HEK293 (cell line): ENCODE data around the gene SLAMF1.

Experiments
- CTCF ChIA-PET: fragments of 350-600 bp; formaldehyde crosslinking; extraction: SDS; loops from one replicate; lab custom pipeline; 2021; ENCODE audit warnings: antibody characterized with exemption; lab: Yijun Ruan, JAX
- POLR2A ChIA-PET: fragments of 300-600 bp; formaldehyde crosslinking; extraction: SDS; loops from one replicate; lab custom pipeline; 2020; ENCODE audit warnings: antibody characterized with exemption, inconsistent platforms; lab: Yijun Ruan, JAX
- H3K27ac ChIP-seq: fragments of 200-500 bp; sonication (Bioruptor generic); 2 replicates; pipeline ENCODE4 v1.5.1; 2014; ENCODE audit warnings: low read depth, low read length, control low read depth, inconsistent platforms; ENCODE audit errors: extremely low read depth
- H3K36me3 ChIP-seq, 2 experiments: fragments of 200-500 bp in 1 of 2; sonication (Bioruptor generic) in 1 of 2; 1 replicate in 1 of 2; 2 replicates in 1 of 2; pipeline ENCODE4 v1.5.1; 2014 to 2017; ENCODE audit warnings: inconsistent platforms in 2 of 2, low read length in 2 of 2; ENCODE audit not compliant: control insufficient read depth in 2 of 2, insufficient read depth in 1 of 2
- H3K4me1 ChIP-seq: fragments of 200-500 bp; sonication (Bioruptor generic); 2 replicates; pipeline ENCODE4 v1.5.1; 2014; ENCODE audit warnings: mild to moderate bottlenecking, low read length, inconsistent platforms; ENCODE audit not compliant: control insufficient read depth, insufficient read depth
- H3K4me3 ChIP-seq: 2 replicates; pipeline ENCODE4 v1.5.1; 2011; ENCODE audit warnings: low read depth, mild to moderate bottlenecking, control low read depth, low read length, moderate library complexity
- H3K9me3 ChIP-seq: fragments of 200-500 bp; sonication (Bioruptor generic); 2 replicates; pipeline ENCODE4 v1.5.1; 2014; ENCODE audit warnings: low read depth, low read length, inconsistent platforms; ENCODE audit not compliant: control insufficient read depth, insufficient read depth
- IKZF3 ChIP-seq: fragments of 450-650 bp; IDR thresholded peaks from 2 replicates; pipeline ENCODE4 v1.5.0; 2018; ENCODE audit warnings: missing biosample characterization, mild to moderate bottlenecking, missing genetic modification characterization, moderate library complexity
- KLF8 ChIP-seq: fragments of 450-650 bp; formaldehyde crosslinking; IDR thresholded peaks from 2 replicates; pipeline ENCODE4 v1.5.1; 2016; ENCODE audit warnings: missing biosample characterization, missing genetic modification characterization
- SCRT1 ChIP-seq: fragments of 450-650 bp; formaldehyde crosslinking; IDR thresholded peaks from 2 replicates; pipeline ENCODE4 v1.5.1; 2016; ENCODE audit warnings: missing biosample characterization, missing genetic modification characterization, borderline replicate concordance
- SP3 ChIP-seq: fragments of 450-650 bp; formaldehyde crosslinking; IDR thresholded peaks from 2 replicates; pipeline ENCODE4 v1.5.1; 2016; ENCODE audit warnings: missing biosample characterization, missing genetic modification characterization
- TRIM28 ChIP-seq: IDR thresholded peaks from 2 replicates; pipeline ENCODE4 v1.6.1; 2011; ENCODE audit warnings: low read length, control low read depth, borderline replicate concordance
- ZBTB21 ChIP-seq: fragments of 450-650 bp; formaldehyde crosslinking; IDR thresholded peaks from 2 replicates; pipeline ENCODE4 v1.5.1; 2017; ENCODE audit warnings: missing biosample characterization, missing genetic modification characterization
- ZNF175 ChIP-seq: fragments of 450-650 bp; formaldehyde crosslinking; IDR thresholded peaks from 2 replicates; pipeline ENCODE4 v1.5.1; 2016; ENCODE audit warnings: missing biosample characterization, missing genetic modification characterization
- ZNF335 ChIP-seq: fragments of 450-650 bp; formaldehyde crosslinking; conservative IDR thresholded peaks from 2 replicates; pipeline ENCODE4 v1.5.1; 2016; ENCODE audit warnings: missing biosample characterization, missing genetic modification characterization
- ZNF404 ChIP-seq: fragments of 450-650 bp; formaldehyde crosslinking; IDR thresholded peaks from 2 replicates; pipeline ENCODE4 v1.5.1; 2017; ENCODE audit warnings: missing biosample characterization, missing genetic modification characterization
- ZNF433 ChIP-seq: fragments of 450-650 bp; formaldehyde crosslinking; IDR thresholded peaks from 2 replicates; pipeline ENCODE4 v1.5.1; 2016; ENCODE audit warnings: missing biosample characterization, missing genetic modification characterization, low read depth
- ZNF473 ChIP-seq: fragments of 450-650 bp; formaldehyde crosslinking; IDR thresholded peaks from 2 replicates; pipeline ENCODE4 v1.5.1; 2017; ENCODE audit warnings: missing biosample characterization, missing genetic modification characterization
- ZNF48 ChIP-seq: fragments of 450-650 bp; formaldehyde crosslinking; IDR thresholded peaks from 2 replicates; pipeline ENCODE4 v1.5.1; 2016; ENCODE audit warnings: missing biosample characterization, missing genetic modification characterization
- ZNF530 ChIP-seq: fragments of 450-650 bp; formaldehyde crosslinking; IDR thresholded peaks from 2 replicates; pipeline ENCODE4 v1.5.1; 2016; ENCODE audit warnings: low read depth, missing biosample characterization, missing genetic modification characterization
- ZNF610 ChIP-seq: fragments of 450-650 bp; formaldehyde crosslinking; IDR thresholded peaks from 2 replicates; pipeline ENCODE4 v1.5.1; 2016; ENCODE audit warnings: missing biosample characterization, missing genetic modification characterization, borderline replicate concordance
- ZNF670 ChIP-seq: fragments of 450-650 bp; formaldehyde crosslinking; IDR thresholded peaks from 2 replicates; pipeline ENCODE4 v1.5.1; 2016; ENCODE audit warnings: missing biosample characterization, missing genetic modification characterization, low read depth
- ZNF747 ChIP-seq: fragments of 450-650 bp; formaldehyde crosslinking; IDR thresholded peaks from 2 replicates; pipeline ENCODE4 v1.5.1; 2016; ENCODE audit warnings: missing biosample characterization, missing genetic modification characterization
- ZNF785 ChIP-seq: fragments of 450-650 bp; formaldehyde crosslinking; IDR thresholded peaks from 2 replicates; pipeline ENCODE4 v1.5.1; 2016; ENCODE audit warnings: missing biosample characterization, missing genetic modification characterization
- ZNF792 ChIP-seq: fragments of 450-650 bp; formaldehyde crosslinking; IDR thresholded peaks from 2 replicates; pipeline ENCODE4 v1.5.1; 2016; ENCODE audit warnings: missing biosample characterization, missing genetic modification characterization
- ZNF837 ChIP-seq: fragments of 450-650 bp; formaldehyde crosslinking; IDR thresholded peaks from 2 replicates; pipeline ENCODE4 v1.5.1; 2016; ENCODE audit warnings: missing biosample characterization, missing genetic modification characterization
- TF ChIP-seq, protein P1 (sequence below): fragments of 450-650 bp; formaldehyde crosslinking; IDR thresholded peaks from 2 replicates; pipeline ENCODE4 v1.5.1; 2016; ENCODE audit warnings: missing biosample characterization, missing genetic modification characterization
- TF ChIP-seq, protein P2 (sequence below): fragments of 450-650 bp; formaldehyde crosslinking; IDR thresholded peaks from 2 replicates; pipeline ENCODE4 v1.5.1; 2016; ENCODE audit warnings: missing biosample characterization, missing genetic modification characterization, low read depth
- TF ChIP-seq, protein P3 (sequence below): fragments of 450-650 bp; formaldehyde crosslinking; optimal IDR thresholded peaks from 2 replicates; pipeline ENCODE3; 2016; ENCODE audit warnings: missing biosample characterization, mild to moderate bottlenecking, missing genetic modification characterization
- TF ChIP-seq, protein P4 (sequence below): fragments of 450-650 bp; formaldehyde crosslinking; IDR thresholded peaks from 2 replicates; pipeline ENCODE4 v1.5.1; 2016; ENCODE audit warnings: missing biosample characterization, missing genetic modification characterization
- TF ChIP-seq, protein P5 (sequence below): fragments of 450-650 bp; formaldehyde crosslinking; IDR thresholded peaks from 2 replicates; pipeline ENCODE4 v1.5.1; 2017; ENCODE audit warnings: missing biosample characterization, missing genetic modification characterization
- TF ChIP-seq, protein P6 (sequence below): fragments of 450-650 bp; IDR thresholded peaks from 2 replicates; pipeline ENCODE4 v1.5.1; 2018; ENCODE audit warnings: missing biosample characterization, mild to moderate bottlenecking, missing genetic modification characterization

The SLAMF1 gene

DNA sequence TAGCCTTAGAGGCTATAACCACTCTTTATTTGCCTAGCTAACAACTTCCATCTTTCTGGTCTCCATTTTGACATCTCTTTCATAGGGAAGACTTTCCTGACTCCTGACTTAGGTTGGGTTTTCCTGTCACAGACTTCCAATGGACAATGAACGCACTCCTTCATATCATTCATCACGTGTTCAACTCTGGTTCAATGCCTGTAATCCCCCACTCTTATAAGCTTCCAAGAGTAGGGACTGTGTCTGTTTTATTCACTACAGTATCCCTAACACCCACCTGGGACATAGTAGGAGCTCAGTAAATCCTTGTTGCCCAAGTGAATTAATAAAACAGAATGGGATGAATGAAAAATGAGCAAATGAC is 4.6 kb downstream of the SLAMF1 start:
- TF ChIP-seq ZNF610 (tag by site-specific recombination) (no peak), ZNF473 (no peak), TRIM28 (no peak), ZNF530 (tag by site-specific recombination) (no peak), IKZF3 (tag by site-specific recombination) (no peak), ZNF670 (no peak), ZNF175 (tag by site-specific recombination) (no peak), ZNF433 (tag by site-specific recombination) (no peak), KLF8 (tag by site-specific recombination) (no peak)
- TF ChIP-seq, protein P1, sequence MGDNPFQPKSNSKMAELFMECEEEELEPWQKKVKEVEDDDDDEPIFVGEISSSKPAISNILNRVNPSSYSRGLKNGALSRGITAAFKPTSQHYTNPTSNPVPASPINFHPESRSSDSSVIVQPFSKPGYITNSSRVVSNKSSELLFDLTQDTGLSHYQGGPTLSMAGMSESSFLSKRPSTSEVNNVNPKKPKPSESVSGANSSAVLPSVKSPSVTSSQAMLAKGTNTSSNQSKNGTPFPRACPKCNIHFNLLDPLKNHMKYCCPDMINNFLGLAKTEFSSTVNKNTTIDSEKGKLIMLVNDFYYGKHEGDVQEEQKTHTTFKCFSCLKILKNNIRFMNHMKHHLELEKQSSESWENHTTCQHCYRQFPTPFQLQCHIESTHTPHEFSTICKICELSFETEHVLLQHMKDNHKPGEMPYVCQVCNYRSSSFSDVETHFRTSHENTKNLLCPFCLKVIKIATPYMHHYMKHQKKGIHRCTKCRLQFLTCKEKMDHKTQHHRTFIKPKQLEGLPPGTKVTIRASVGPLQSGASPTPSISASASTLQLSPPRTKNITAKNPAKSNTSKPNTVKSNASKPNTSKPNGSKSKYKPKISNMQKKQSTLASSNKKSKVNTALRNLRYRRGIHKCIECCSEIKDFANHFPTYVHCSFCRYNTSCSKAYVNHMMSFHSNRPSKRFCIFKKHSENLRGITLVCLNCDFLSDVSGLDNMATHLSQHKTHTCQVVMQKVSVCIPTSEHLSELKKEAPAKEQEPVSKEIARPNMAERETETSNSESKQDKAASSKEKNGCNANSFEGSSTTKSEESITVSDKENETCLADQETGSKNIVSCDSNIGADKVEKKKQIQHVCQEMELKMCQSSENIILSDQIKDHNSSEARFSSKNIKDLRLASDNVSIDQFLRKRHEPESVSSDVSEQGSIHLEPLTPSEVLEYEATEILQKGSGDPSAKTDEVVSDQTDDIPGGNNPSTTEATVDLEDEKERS, result no peak
- TF ChIP-seq, protein P2, sequence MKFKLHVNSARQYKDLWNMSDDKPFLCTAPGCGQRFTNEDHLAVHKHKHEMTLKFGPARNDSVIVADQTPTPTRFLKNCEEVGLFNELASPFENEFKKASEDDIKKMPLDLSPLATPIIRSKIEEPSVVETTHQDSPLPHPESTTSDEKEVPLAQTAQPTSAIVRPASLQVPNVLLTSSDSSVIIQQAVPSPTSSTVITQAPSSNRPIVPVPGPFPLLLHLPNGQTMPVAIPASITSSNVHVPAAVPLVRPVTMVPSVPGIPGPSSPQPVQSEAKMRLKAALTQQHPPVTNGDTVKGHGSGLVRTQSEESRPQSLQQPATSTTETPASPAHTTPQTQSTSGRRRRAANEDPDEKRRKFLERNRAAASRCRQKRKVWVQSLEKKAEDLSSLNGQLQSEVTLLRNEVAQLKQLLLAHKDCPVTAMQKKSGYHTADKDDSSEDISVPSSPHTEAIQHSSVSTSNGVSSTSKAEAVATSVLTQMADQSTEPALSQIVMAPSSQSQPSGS (tag by site-specific recombination), result no peak
- TF ChIP-seq, protein P3, sequence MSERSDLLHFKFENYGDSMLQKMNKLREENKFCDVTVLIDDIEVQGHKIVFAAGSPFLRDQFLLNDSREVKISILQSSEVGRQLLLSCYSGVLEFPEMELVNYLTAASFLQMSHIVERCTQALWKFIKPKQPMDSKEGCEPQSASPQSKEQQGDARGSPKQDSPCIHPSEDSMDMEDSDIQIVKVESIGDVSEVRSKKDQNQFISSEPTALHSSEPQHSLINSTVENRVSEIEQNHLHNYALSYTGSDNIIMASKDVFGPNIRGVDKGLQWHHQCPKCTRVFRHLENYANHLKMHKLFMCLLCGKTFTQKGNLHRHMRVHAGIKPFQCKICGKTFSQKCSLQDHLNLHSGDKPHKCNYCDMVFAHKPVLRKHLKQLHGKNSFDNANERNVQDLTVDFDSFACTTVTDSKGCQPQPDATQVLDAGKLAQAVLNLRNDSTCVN, result no peak
- Histone ChIP-seq H3K4me1 (no peaks in the 10 kb centered on the region), H3K36me3 (no peaks in the 10 kb centered on the region), H3K4me3 (no peak overlapping the region), H3K9me3 (no peaks in the 10 kb centered on the region), H3K27ac (no peak overlapping the region)
- POLR2A ChIA-PET, result no interaction called here
- CTCF ChIA-PET, result interaction anchor here (1.0 kb wide), 1 partner anchor 33 kb away, joined by 3 read pairs; no protein-coding TSS in a partner anchor

DNA sequence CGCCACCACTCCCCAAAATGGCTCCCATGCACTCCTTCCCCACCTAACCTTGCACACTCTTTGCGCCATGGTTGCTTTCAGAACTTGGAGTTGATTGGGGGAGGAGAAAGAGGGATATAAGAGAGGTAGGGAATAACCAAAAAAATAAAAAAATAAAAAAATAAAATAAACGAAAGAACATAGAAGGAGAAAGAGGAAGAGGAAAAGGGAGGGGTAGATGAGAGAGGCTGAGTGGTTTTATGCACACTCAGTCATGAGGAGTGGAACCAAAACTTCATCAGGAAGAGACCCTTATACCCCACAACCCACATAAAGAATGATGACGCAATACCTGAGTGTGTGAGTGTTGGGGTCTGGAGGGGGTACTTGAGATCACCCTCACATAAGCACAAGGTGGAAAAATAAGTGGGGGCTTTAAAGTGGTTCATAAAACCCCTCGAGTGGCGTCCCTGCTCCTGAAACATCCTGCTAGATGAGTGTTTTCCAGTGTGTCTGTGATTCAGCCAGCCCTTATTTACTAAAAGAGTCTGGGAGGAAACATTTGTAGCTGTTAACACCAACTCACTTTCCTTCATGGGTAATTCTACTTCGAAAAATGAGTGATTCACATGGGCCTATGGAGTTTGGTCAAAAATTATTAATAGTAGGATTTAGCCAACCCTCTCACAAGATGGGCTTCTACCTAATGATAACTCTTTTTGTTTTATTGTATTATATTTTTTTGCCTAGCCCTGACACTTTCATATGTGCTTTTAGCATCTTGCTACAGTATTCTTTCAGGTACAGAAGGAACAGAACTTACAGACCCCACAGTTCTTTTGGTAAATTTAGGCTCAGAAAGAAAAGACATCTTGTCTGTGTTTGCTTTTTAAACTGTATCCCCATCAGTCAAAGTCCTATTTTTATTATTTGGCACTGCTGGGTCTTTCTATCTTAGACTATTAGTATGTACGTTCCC is 5.2 kb downstream of the SLAMF1 start:
- H3K4me3 ChIP-seq, result no peak overlapping the region
- CTCF ChIA-PET, result interaction anchor here (1.0 kb wide), 1 partner anchor 34 kb away, joined by 3 read pairs; no protein-coding TSS in a partner anchor
- H3K36me3 ChIP-seq, result no peaks in the 10 kb centered on the region
- no peaks in the 10 kb centered on the region for H3K9me3 ChIP-seq
- POLR2A ChIA-PET, result no interaction called here
- no peak overlapping the region for H3K27ac ChIP-seq
- no peaks in the 10 kb centered on the region for H3K4me1 ChIP-seq
- TF ChIP-seq ZNF747 (tag by site-specific recombination) (no peak), SCRT1 (tag by site-specific recombination) (no peak), ZBTB21 (tag by site-specific recombination) (no peak), ZNF785 (no peak), ZNF792 (no peak), ZNF48 (no peak), SP3 (tag by site-specific recombination) (no peak), IKZF3 (tag by site-specific recombination) (no peak), ZNF404 (tag by site-specific recombination) (no peak), ZNF335 (no peak), ZNF837 (tag by site-specific recombination) (no peak)
- TF ChIP-seq, protein P4, sequence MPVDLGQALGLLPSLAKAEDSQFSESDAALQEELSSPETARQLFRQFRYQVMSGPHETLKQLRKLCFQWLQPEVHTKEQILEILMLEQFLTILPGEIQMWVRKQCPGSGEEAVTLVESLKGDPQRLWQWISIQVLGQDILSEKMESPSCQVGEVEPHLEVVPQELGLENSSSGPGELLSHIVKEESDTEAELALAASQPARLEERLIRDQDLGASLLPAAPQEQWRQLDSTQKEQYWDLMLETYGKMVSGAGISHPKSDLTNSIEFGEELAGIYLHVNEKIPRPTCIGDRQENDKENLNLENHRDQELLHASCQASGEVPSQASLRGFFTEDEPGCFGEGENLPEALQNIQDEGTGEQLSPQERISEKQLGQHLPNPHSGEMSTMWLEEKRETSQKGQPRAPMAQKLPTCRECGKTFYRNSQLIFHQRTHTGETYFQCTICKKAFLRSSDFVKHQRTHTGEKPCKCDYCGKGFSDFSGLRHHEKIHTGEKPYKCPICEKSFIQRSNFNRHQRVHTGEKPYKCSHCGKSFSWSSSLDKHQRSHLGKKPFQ, result no peak
- TF ChIP-seq, protein P5, sequence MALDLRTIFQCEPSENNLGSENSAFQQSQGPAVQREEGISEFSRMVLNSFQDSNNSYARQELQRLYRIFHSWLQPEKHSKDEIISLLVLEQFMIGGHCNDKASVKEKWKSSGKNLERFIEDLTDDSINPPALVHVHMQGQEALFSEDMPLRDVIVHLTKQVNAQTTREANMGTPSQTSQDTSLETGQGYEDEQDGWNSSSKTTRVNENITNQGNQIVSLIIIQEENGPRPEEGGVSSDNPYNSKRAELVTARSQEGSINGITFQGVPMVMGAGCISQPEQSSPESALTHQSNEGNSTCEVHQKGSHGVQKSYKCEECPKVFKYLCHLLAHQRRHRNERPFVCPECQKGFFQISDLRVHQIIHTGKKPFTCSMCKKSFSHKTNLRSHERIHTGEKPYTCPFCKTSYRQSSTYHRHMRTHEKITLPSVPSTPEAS (tag by site-specific recombination), result no peak
- TF ChIP-seq, protein P6, sequence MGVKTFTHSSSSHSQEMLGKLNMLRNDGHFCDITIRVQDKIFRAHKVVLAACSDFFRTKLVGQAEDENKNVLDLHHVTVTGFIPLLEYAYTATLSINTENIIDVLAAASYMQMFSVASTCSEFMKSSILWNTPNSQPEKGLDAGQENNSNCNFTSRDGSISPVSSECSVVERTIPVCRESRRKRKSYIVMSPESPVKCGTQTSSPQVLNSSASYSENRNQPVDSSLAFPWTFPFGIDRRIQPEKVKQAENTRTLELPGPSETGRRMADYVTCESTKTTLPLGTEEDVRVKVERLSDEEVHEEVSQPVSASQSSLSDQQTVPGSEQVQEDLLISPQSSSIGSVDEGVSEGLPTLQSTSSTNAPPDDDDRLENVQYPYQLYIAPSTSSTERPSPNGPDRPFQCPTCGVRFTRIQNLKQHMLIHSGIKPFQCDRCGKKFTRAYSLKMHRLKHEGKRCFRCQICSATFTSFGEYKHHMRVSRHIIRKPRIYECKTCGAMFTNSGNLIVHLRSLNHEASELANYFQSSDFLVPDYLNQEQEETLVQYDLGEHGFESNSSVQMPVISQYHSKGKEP, result no peak
